Heart right ventricle (tissue), 16 donors: ENCODE measurements around the gene CALHM6. TPM values are rescaled to one million over a fixed set of nuclear protein-coding genes. Genes with fewer than 3 reads are reported as not detected.

Experiments
- ATAC-seq, 8 donors: fragments of 200-7000 bp; cut with Tn5 transposase; one replicate each; pipeline ENCODE4 v1.9.1; 2020; ENCODE audit warnings: mild to moderate bottlenecking in 8 of 8, moderate library complexity in 8 of 8, moderate number of reproducible peaks in 1 of 8
- DNase-seq, 2 donors: peaks; one replicate each; pipeline ENCODE4 v3.0.0-alpha.2; 2020
- H3K27ac ChIP-seq, 10 donors: fragments of 200-600 bp; sonication (generic) in 2 of 10; one replicate each; pipeline versions ENCODE4 v1.5.0 to v1.8.0; 2020 to 2022; ENCODE audit warnings: mild to moderate bottlenecking in 3 of 10
- H3K27me3 ChIP-seq, 7 donors: fragments of 200-600 bp; one replicate each; pipeline ENCODE4 v1.8.0; 2021 to 2022; ENCODE audit warnings: mild to moderate bottlenecking in 2 of 7
- H3K36me3 ChIP-seq, 9 donors: fragments of 200-600 bp; sonication (generic) in 1 of 9; one replicate each; pipeline versions ENCODE4 v1.5.0 to v1.8.0; 2020 to 2022; ENCODE audit warnings: mild to moderate bottlenecking in 2 of 9
- H3K4me1 ChIP-seq, 9 donors: fragments of 200-600 bp; sonication (generic) in 1 of 9; one replicate each; pipeline versions ENCODE4 v1.5.0 to v1.8.0; 2020 to 2022; ENCODE audit warnings: mild to moderate bottlenecking in 4 of 9
- H3K4me3 ChIP-seq, 10 donors: fragments of 200-600 bp; sonication (generic) in 2 of 10; one replicate each; pipeline versions ENCODE4 v1.5.0 to v1.8.0; 2020 to 2022; ENCODE audit warnings: mild to moderate bottlenecking in 7 of 10, moderate library complexity in 2 of 10
- H3K9me3 ChIP-seq, 11 donors: fragments of 200-600 bp in 10 of 11; sonication (generic) in 2 of 11; one replicate each; pipeline versions ENCODE4 v1.5.0 to v1.8.0; 2013 to 2022; ENCODE audit warnings: mild to moderate bottlenecking in 2 of 11, control low read depth in 1 of 11, moderate library complexity in 1 of 11
- CTCF ChIP-seq, 9 donors: fragments of 200-600 bp; sonication (generic) in 2 of 9; IDR thresholded peaks; one replicate each; pipeline versions ENCODE4 v1.5.0 to v1.8.0; 2021 to 2022; ENCODE audit warnings: antibody characterized with exemption in 9 of 9, mild to moderate bottlenecking in 5 of 9, moderate library complexity in 1 of 9
- WGBS, 2 donors: extraction: QIAGEN DNeasy Blood & Tissue Kit; methylation state at CpG; one replicate each; pipeline ENCODE4 v1.1.7; 2013; ENCODE audit warnings: inconsistent platforms in 1 of 2; 5-methylcytosine and 5-hydroxymethylcytosine counted together
- intact Hi-C, 10 donors: fragments of 100-400 bp; cut with DNase I; formaldehyde crosslinking; loops; one replicate each; pipeline versions ENCODE4 v1.11.1 to v1.14.2; 2022
- polyA plus RNA-seq, 2 donors: library from polyadenylated mRNA; stranded (reverse); fragments of 200-250 nt; gene quantifications; one replicate each; pipeline ENCODE4 v1.2.3, GENCODE V29; 2013
- total RNA-seq, 10 donors: library from RNA; stranded (reverse); fragmentation: NEBNext Ultra II Directional in 3 of 10; extraction: Animal tissue kit (Norgen Biotek cat#: 25700) in 3 of 10; gene quantifications; one replicate each; pipeline versions ENCODE4 v1.2.1 to v1.2.4, GENCODE V29; 2021 to 2023
- donor health status: Arrhythmogenic right ventricular cardiomyopathy.
- donor health status: ischemic (EF 13 %, LVEDD 7.1; RV severe dilation, severe dysfunction).
- donor health status: healthy with polysubstance abuse.
- donor health status: DM: no; HTN: yes; CAD: no.
- donor health status: DM: no; HTN: no; CAD: no.
- donor health status: ischemic (EF 25% LVEDD 6.9; RV normal size, moderate dysfunction).
- donor health status: ischemic (EF 25% LVEDD 5.7; RV mildly dilated, moderate dysfunction).
- donor health status: healthy.
- donor health status: DM: yes; HTN: yes; CAD: no.
- donor health status: Ischemic cardiomyopathy.
- donor health status: ischemic (EF 35%, LVEDD 5.7; RV mildly dilated, moderate dysfunction).
- donor health status: nonischemic (EF 11% LVEDD 7.7; RV severe dilation, severe dysfunction).
- donor health status: DM: yes; HTN: yes; CAD: no.
- donor health status: PGD.
- donor health status: ischemic (EF 29% LVEDD 5.4; RV normal size, mild dysfunction).
- donor health status: nonischemic (EF 23%, LVEDD 6.1; RV moderate dilation, normal function).

Gene CALHM6
- total and polyA plus RNA-seq, 12 donors: 0.45 to 40.8 (median 1.5) TPM; not detected in 2

GRCh38 chr6:116471531-116471930 lies 10.4 kb downstream of the CALHM6 start:
- intact Hi-C loops: no loop called here
- H3K9me3 ChIP-seq: no peaks in the 10 kb centered on the region
- no peaks in the 10 kb centered on the region for H3K27me3 ChIP-seq
- no peak overlapping the region for H3K27ac ChIP-seq
- TF ChIP-seq CTCF (IDR thresholded peaks at IDR 0.05): no peak
- no peaks in the 10 kb centered on the region for H3K36me3 ChIP-seq
- ATAC-seq (no peak), DNase-seq (no peak)
- peaks cover 0 to 28% (median 0%) of the 10 kb centered on the region in 9 donors for H3K4me1 ChIP-seq
- WGBS, 2 donors: 85 to 97% methylated on average over 1 of the region's 1 CpG
- H3K4me3 ChIP-seq: no peak overlapping the region

- no peak overlapping the region for H3K27ac ChIP-seq
- WGBS, 2 donors: 91 to 96% methylated on average over 3 of the region's 3 CpGs
- H3K4me3 ChIP-seq: no peak overlapping the region
- intact Hi-C loops: no loop called here
- H3K4me1 ChIP-seq: peaks cover 0 to 30% (median 0%) of the 10 kb centered on the region in 9 donors
- no peaks in the 10 kb centered on the region for H3K36me3 ChIP-seq
- no peak for DNase-seq
- no peaks in the 10 kb centered on the region for H3K27me3 ChIP-seq
- ATAC-seq: no peak
- no peak for TF ChIP-seq CTCF (IDR thresholded peaks at IDR 0.05)
- no peaks in the 10 kb centered on the region for H3K9me3 ChIP-seq
Measured at GRCh38 chr6:116472706-116473105, 11.5 kb downstream of the CALHM6 start.

GRCh38 chr6:116475141-116475540 lies 14.0 kb downstream of the CALHM6 start:
- Histone ChIP-seq H3K9me3 (no peaks in the 10 kb centered on the region), H3K27ac (peak overlapping the region in 1 of 10 donors; percentile 76), H3K4me3 (peak overlapping the region in 1 of 10 donors; percentile 23), H3K27me3 (no peaks in the 10 kb centered on the region), H3K4me1 (peaks cover 0 to 30% (median 0%) of the 10 kb centered on the region in 9 donors), H3K36me3 (no peaks in the 10 kb centered on the region)
- 40 to 45% methylated on average over 1 of the region's 1 CpG for WGBS, 2 donors
- ATAC-seq (no peak), DNase-seq (no peak)
- TF ChIP-seq CTCF (IDR thresholded peaks at IDR 0.05): no peak
- intact Hi-C loops: no loop called here

GRCh38 chr6:116476002-116476678 lies 15.0 kb downstream of the CALHM6 start:
- peak overlapping the region in 1 of 10 donors; percentile 23 for H3K4me3 ChIP-seq
- no peaks in the 10 kb centered on the region for H3K9me3 ChIP-seq
- DNase-seq (no peak), ATAC-seq (peak in 2 of 8 donors; percentile 54 to 63)
- H3K36me3 ChIP-seq: no peaks in the 10 kb centered on the region
- H3K4me1 ChIP-seq: peaks cover 0 to 30% (median 0%) of the 10 kb centered on the region in 9 donors
- no peaks in the 10 kb centered on the region for H3K27me3 ChIP-seq
- TF ChIP-seq CTCF (IDR thresholded peaks at IDR 0.05): no peak
- WGBS, 2 donors: 81 to 85% methylated on average over 5 of the region's 5 CpGs
- intact Hi-C loops: no loop called here
- peak overlapping the region in 1 of 10 donors; percentile 76 for H3K27ac ChIP-seq
